ENCODE results near the gene SRSF2. TPM values are rescaled to one million over a fixed set of nuclear protein-coding genes. Genes with fewer than 3 reads are reported as not detected.
A peak's percentile ranks its signal among the peaks of the same experiment; 100 is the strongest.

SRSF2 gene
- total and polyA plus RNA-seq, 3 donors from 2014 or later: 196 to 461 (median 365) TPM

DNA sequence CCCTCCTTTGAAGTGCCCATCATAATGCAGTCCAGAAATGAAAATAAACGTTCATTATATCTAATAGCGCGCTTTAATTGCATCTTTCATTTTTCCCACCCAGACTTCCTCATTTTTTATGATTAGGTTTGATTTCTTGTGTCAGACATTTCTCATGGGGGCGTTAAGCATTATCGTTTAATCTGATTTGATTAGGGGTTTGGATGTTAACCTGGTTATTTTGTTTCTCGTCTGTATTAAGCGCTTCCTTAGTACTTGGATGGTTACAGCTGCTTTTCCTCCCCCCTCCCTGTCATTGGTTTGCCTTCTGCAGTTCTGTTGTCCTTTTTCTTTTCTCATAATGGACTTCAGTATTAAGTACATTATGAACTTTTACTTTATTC is 1.3 kb upstream of the SRSF2 start:
- Histone ChIP-seq H3K27me3 (no peaks in the 10 kb centered on the region), H3K9me3 (no peaks in the 10 kb centered on the region), H3K4me1 (peaks cover 22% of the 10 kb centered on the region), H3K36me3 (ENCODE audit: low read depth, missing control alignments) (no peaks in the 10 kb centered on the region), H3K4me3 (peak overlapping the region; percentile 99), H3K27ac (peak overlapping the region in 1 of 2 donors; percentile 97)
- intact Hi-C loops (cut with DNase I; ENCODE audit: low total_unique reads): no loop called here
- TF ChIP-seq, protein P1, sequence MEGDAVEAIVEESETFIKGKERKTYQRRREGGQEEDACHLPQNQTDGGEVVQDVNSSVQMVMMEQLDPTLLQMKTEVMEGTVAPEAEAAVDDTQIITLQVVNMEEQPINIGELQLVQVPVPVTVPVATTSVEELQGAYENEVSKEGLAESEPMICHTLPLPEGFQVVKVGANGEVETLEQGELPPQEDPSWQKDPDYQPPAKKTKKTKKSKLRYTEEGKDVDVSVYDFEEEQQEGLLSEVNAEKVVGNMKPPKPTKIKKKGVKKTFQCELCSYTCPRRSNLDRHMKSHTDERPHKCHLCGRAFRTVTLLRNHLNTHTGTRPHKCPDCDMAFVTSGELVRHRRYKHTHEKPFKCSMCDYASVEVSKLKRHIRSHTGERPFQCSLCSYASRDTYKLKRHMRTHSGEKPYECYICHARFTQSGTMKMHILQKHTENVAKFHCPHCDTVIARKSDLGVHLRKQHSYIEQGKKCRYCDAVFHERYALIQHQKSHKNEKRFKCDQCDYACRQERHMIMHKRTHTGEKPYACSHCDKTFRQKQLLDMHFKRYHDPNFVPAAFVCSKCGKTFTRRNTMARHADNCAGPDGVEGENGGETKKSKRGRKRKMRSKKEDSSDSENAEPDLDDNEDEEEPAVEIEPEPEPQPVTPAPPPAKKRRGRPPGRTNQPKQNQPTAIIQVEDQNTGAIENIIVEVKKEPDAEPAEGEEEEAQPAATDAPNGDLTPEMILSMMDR (IDR thresholded peaks at IDR 0.05): no peak
- no peak for TF ChIP-seq POLR2A (IDR thresholded peaks at IDR 0.05)
- DNase-seq: no peak
- 1 to 2% methylated on average over 7 of the region's 7 CpGs for WGBS, 2 donors

DNA sequence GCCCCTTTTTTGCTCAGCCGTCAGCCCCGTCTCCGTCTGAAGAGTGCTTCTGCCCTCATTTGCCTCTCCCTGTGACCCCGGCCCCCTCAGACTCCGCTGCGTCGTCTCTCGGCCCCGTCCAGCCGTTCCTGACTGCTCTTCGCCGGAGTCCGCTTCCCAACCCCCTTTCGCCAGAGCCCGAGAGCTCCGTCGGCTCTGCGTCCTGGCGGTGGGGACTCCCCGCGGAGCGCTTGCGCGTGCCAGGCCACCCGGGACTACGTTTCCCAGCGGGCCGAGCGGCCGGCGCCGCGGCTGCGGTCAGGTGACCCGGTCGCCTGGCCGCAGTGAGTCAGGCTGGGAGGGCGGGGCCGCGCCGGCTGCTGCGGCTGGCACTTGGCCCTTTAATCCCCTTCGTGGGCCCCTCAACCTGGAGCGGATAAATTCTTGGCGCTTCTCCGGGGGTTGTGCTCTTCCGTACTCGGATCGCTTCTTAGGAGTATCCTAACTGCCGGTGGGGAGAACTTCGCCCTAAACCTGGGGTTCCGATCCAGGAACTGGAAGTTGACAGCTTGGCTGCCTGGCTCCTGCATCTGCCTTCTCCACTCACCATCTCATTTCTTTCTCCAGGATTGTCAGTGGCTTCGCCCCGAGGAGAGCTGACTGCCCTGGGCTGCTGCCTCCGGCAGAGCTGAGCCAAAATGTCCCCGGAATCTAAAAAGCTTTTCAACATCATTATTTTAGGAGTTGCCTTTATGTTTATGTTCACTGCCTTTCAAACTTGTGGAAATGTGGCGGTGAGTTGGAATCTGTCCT is 741 bp upstream of the SRSF2 start, which contains the start of gene MFSD11:
MFSD11 (plus strand) TSS at position 444 of the 792 bp plus-strand sequence; CDS start at position 678, 234 bp downstream.
- TF ChIP-seq, protein P1 (IDR thresholded peaks at IDR 0.05): no peak
- TF ChIP-seq POLR2A (IDR thresholded peaks at IDR 0.05): peak; percentile 41

DNA sequence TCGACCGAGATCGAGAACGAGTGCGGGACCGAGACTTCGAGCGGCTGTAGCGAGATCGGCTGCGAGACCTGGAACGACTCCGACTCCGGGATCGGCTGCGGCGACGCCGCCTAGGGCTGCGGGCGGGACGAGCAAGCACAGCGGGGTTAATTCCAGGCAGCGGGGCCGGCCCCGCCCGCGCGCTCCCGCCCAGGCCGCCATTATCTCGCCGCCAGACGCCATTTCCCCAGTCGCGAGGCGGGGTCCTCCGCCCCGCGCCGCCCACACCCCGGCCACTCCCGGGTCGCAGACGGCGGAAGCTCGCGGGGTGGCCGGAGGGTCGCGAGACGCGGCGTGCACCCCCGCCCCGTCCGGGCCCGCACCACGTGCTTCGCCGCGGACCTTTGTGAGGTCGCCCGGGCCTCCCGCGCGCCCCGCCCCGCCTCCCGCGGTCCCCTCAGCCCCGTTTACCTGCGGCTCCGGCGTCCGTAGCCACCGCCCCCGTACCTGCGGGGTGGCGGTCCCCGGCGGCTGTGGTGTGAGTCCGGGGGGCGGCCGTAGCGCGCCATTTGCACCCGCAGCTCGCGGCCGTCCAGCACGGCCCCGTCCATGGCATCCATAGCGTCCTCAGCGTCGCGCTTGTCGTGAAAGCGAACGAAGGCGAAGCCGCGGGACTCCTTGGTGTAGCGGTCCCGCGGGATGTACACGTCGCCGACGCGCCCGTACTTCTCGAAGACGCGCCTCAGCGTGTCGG is 616 bp downstream of the SRSF2 start:
- no peaks in the 10 kb centered on the region for H3K36me3 ChIP-seq (ENCODE audit: low read depth, missing control alignments)
- intact Hi-C loops (cut with DNase I; ENCODE audit: low total_unique reads): no loop called here
- peak; percentile 61 for DNase-seq
- WGBS, 2 donors: 0 to 1% methylated on average over 19 to 83 of the region's 117 CpGs
- peak overlapping the region; percentile 99 for H3K4me3 ChIP-seq
- H3K4me1 ChIP-seq: peaks cover 32% of the 10 kb centered on the region
- no peaks in the 10 kb centered on the region for H3K27me3 ChIP-seq
- TF ChIP-seq, protein P1 (IDR thresholded peaks at IDR 0.05): peak in 1 of 3 experiments; percentile 15
- TF ChIP-seq POLR2A (IDR thresholded peaks at IDR 0.05): no peak
- H3K9me3 ChIP-seq: no peaks in the 10 kb centered on the region
- peak overlapping the region; percentile 97 to 98 for H3K27ac ChIP-seq

More for the DNA sequence above, 741 bp upstream of the SRSF2 start, which contains the start of gene MFSD11:
- no peaks in the 10 kb centered on the region for H3K36me3 ChIP-seq (ENCODE audit: low read depth, missing control alignments)
- H3K9me3 ChIP-seq: no peaks in the 10 kb centered on the region
- 0% methylated on average over 33 to 36 of the region's 57 CpGs for WGBS, 2 donors
- peak within 1 kb of the TSS; percentile 97 to 98 for H3K27ac ChIP-seq
- H3K4me3 ChIP-seq: peak within 1 kb of the TSS; percentile 99
- peak; percentile 91 for DNase-seq
- peaks cover 27% of the 10 kb centered on the region for H3K4me1 ChIP-seq
- intact Hi-C loops (cut with DNase I; ENCODE audit: low total_unique reads): no loop called here
- no peaks in the 10 kb centered on the region for H3K27me3 ChIP-seq

DNA sequence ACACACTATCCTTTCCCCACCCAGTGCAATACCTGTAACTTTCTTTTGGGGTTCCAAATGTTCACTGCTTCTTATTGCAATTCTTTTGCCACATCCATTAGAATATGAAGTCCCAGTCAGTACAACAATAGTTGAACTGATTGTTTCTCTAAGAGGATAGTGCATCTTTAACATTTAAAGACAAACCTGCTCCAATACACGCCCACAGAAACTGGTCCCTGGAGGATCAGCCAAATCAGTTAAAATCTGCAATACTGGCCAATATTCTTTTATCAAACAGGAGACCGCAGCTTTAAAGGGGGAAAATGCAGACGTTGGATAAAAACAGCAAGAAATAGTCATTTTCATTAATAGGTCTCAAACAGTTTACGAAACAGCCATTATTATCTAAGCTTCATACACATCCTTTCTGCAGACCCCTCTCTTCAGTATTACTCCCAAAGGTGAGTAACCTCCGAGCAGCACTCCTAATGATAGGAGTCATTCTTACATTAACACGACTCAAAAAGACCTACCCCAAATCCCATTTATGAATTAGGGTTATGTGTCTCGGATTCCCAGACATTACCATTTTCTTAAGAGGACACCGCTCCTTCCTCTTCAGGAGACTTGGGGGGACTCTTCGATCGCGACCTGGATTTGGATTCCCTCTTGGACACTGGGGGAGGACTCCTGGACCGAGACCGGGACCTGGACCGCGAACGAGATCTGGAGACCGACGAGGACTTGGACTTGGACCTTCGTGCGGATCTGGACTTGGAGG is 1.4 kb downstream of the SRSF2 start:
- H3K27ac ChIP-seq: peak overlapping the region; percentile 97 to 98
- WGBS, 2 donors: 1% methylated on average over 20 of the region's 20 CpGs
- H3K9me3 ChIP-seq: no peaks in the 10 kb centered on the region
- H3K27me3 ChIP-seq: no peaks in the 10 kb centered on the region
- H3K4me3 ChIP-seq: peak overlapping the region; percentile 99
- TF ChIP-seq, protein P1 (IDR thresholded peaks at IDR 0.05): no peak
- intact Hi-C loops (cut with DNase I; ENCODE audit: low total_unique reads): no loop called here
- H3K4me1 ChIP-seq: peaks cover 32% of the 10 kb centered on the region
- DNase-seq: no peak
- no peaks in the 10 kb centered on the region for H3K36me3 ChIP-seq (ENCODE audit: low read depth, missing control alignments)

Measured in testis (tissue), 3 donors.